HG03280 (cell line): ENCODE data around the gene C1QA.

Experiments used
- ATAC-seq: cut with Tn5 transposase; IDR thresholded peaks from one replicate; pipeline ENCODE4 v1.9.1; 2021; ENCODE audit warnings: mild to moderate bottlenecking, moderate library complexity; ENCODE audit not compliant: unreplicated experiment

Gene C1QA

GRCh38 chr1:22612671-22613571, 23.5 kb upstream of the C1QA start:
- ATAC-seq: no peak

- no peak for ATAC-seq
These were observed 22.9 kb upstream of the C1QA start for GRCh38 chr1:22613572-22613918.

- no peak for ATAC-seq
These were observed 22.5 kb upstream of the C1QA start for GRCh38 chr1:22613951-22614350.

GRCh38 chr1:22615886-22616285, 20.5 kb upstream of the C1QA start:
- no peak for ATAC-seq

GRCh38 chr1:22616571-22616970, 19.9 kb upstream of the C1QA start:
- no peak for ATAC-seq

- no peak for ATAC-seq
These were observed 18.4 kb upstream of the C1QA start for GRCh38 chr1:22618056-22618455.

GRCh38 chr1:22619252-22619651, 17.2 kb upstream of the C1QA start:
- ATAC-seq: no peak

- ATAC-seq: no peak
These were observed 16.6 kb upstream of the C1QA start for GRCh38 chr1:22619798-22620197.

- ATAC-seq: no peak
These were observed 14.7 kb upstream of the C1QA start for GRCh38 chr1:22621761-22622160.

GRCh38 chr1:22625262-22625925, 11.0 kb upstream of the C1QA start:
- ATAC-seq: no peak

GRCh38 chr1:22626237-22627157, 9.9 kb upstream of the C1QA start:
- ATAC-seq: no peak

GRCh38 chr1:22627331-22627730, 9.1 kb upstream of the C1QA start:
- ATAC-seq: no peak

GRCh38 chr1:22628698-22629444, 7.6 kb upstream of the C1QA start:
- no peak for ATAC-seq

- no peak for ATAC-seq
These were observed 6.5 kb upstream of the C1QA start for GRCh38 chr1:22629886-22630285.

GRCh38 chr1:22633697-22634463, 2.5 kb upstream of the C1QA start:
- ATAC-seq: no peak

- no peak for ATAC-seq
These were observed 992 bp upstream of the C1QA start for GRCh38 chr1:22635436-22635835.

GRCh38 chr1:22636927-22637326, 499 bp downstream of the C1QA start:
- ATAC-seq: no peak

- no peak for ATAC-seq
These were observed 1.5 kb downstream of the C1QA start for GRCh38 chr1:22637907-22638445.

- ATAC-seq: no peak
These were observed 2.2 kb downstream of the C1QA start for GRCh38 chr1:22638476-22639234.
